DMS114 treated with DMSO at 0.1 percent for 48 hours (cell line): ENCODE measurements around the gene MEF2A.
A peak's percentile ranks its signal among the peaks of the same experiment; 100 is the strongest.
"Not testable (repeated sequence)": the region's sequence is repeated elsewhere in the genome, so short reads cannot be mapped to it uniquely, and the experiment has no call there.

Experiments used
- DNase-seq: peaks from one replicate; lab custom pipeline; 2025; ENCODE audit not compliant: unreplicated experiment; lab: John Stamatoyannopoulos, UW

MEF2A gene

DNA sequence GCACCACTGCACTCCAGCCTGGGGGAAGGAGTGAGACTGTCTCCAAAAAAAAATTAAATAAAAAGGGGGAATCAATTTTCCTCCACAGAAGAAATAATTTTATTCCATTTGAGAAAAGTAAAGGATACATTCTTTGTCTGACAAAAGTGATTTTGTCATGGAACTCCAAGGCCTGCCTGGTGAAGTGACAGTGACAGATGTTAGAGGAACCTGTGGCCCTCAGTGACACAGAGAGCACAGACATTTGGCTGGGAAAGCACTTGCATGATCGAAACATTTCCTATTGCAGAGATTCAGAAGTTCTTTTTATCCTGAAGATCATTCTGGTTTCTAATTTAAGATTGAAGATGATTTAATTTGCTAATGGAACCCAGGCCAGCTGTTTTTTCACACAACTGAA is 161.5 kb downstream of the MEF2A start:
- DNase-seq, result no peak

- DNase-seq, result no peak
Measured at GRCh38 chr15:99727733-99728132, 161.9 kb downstream of the MEF2A start.

DNA sequence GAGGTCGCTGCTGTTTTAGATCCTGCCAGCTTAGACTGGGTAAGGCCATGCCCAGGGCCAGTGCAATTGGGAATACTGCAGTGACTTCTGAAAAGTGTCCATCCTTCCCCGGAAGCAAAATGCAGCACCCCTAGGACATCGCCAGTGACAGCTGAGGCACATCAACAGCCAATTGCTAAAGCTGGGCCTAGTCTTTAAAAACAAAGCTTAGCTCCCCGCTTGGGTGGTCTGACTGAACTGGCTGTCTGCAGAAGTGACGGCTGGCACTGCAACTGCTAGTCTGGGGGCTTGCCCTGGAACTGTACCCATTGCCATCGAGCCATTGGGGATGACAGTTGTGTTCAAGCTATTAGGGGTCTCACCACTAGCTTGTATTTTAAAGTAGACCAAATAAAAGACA is 163.1 kb downstream of the MEF2A start:
- DNase-seq, result no peak

GRCh38 chr15:99729327-99729726 is 163.5 kb downstream of the MEF2A start:
- DNase-seq, result no peak

DNA sequence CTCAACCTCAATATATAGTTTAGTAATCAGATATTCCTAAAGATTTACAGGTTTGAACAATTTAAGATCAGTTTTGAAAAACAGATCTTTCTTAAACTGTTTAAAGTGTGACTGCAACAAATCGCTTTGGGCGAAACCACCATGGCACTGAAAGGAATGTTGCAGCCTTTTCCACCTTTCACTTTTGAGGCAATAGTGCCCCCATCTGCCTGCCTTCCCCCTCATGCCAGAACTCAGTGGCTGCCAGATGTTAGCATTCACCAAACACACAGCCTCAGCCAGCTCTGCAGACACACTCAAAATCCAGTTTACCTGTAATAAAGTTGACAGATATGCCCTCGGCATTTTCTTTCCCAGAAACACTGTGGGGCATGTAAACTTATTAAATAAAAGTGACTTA is 164.1 kb downstream of the MEF2A start:
- peak; percentile 16 for DNase-seq

DNA sequence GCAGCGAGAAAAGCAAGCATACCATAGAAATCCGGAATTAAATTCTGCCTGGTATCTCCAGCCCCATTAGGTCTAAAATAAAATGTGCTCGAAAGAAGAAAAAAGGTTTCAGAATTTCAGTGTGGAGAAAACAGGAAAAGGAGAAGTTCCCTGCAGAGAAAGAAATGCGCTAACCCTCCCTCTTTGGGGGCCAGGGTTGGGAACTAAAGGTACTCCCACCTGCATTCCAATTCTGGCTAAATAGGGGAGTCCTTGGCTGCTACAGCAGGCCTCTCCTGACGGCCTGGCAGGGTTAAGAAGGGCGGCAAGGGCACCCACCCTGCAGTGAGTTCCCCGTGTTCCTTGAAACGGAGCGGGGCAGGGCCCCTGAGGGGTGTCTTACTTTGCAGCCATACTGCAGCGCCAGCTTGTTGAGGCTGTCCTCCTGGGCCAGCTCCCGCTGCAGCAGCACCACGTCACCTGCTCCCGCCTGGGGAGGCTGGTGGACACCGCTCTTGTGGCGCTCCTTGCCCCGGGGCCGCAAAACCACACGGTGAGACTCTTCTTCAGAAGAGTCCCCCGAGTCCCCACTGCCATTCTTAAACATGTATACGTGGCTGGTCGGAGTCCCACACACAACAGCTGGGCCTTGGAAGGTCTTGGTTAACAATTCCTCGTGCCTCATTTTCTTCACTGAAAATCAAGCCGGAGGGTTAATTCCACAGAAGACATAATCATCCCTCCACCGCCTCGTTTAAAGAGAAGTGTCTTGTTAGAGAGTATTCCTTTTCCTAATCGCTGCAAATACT is 165.7 kb downstream of the MEF2A start:
- no peak for DNase-seq

DNA sequence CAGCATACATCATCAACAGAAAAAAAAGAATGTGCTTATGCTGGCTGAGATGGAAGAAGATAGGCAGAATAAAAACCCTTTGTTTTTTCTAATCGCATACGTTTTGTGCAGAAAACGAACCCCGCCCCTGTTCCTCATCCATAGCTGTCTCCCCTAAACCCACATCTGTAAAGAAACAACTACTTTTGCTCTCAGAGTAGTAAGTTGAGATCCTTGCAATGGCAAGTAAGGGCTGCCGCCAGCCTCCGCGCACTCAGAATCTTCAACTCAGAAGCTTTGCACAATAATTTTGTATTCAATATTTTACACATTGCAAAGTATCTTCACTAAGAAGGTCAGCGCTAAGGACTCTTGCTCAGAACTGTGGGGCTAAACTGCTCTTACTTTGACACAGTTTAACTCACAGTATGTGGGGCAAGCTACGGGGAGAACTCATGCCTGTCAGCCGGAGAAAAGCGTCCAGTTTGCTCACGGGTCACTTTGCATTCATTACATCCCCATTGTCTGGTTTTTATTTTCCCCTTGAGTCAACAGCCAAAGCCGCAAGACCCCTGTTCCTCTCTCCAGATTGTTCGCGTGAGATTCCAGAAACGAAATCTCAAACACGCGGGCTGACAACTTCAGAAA is 166.5 kb downstream of the MEF2A start:
- no peak for DNase-seq

- DNase-seq, result no peak
Measured at GRCh38 chr15:99732751-99733267, 167.0 kb downstream of the MEF2A start.

DNA sequence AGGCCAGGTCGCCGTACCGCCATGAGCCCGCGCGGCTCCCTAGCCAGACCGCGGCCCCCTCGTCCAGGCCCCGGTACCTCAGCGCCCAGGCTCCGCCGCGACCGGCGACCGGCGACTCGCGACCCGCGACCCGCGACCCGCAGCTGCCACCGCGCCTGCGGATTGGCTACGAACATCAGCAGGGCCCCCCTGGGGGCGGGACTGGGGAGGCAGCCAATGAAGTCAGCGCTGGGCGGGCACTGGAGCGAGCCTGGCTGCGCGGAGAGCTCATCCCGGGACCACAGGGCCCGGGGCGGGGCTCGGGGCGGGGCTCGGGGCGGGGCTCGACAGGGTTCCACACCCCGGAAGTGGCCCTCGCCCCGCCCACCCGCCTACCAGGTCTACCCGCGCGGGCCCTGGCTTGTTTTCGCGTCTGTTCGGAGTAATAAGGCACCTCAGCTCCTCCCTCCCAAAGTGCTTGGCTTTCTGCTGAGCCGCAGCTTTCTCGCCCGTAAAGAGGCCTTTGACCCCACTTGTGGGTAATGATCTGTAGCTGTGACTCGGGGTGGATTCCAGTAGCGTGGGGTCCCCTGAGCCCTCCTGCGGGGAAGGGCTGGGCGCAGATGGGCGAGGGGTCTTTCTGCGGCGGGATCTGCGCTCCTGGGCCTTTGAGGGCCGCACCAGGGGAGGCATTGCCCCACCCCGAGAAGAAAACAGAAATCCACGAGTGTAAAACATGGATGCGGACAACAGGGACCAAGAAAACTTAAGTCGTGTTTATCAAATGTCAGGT is 167.7 kb downstream of the MEF2A start, which contains the start of gene LYSMD4:
Gene LYSMD4 (minus strand): TSS at position 170 of the 772 bp plus-strand sequence. CDS start 1,438 bp downstream, outside the sequence.
- DNase-seq, result peak; percentile 95

GRCh38 chr15:99734040-99734291 is 168.2 kb downstream of the MEF2A start:
- not testable (repeated sequence) for DNase-seq

DNA sequence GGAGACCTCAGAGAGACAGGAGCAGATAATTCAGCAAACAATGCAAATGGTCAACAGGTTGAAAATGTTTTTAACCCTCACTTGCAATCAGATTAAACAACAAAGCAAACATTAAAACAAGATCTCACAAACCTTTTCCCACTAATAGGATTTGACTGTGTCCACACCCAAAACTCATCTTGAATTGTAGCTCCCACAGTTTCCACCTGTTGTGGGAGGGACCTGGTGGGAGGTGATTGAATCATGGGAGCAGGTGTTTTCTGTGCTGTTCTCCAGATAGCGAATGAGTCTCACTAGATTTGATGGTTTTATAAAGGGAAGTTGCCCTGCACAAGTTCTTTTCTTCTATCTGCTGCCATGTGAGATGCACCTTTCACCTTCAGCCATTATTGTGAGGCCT is 168.8 kb downstream of the MEF2A start:
- no peak for DNase-seq

DNA sequence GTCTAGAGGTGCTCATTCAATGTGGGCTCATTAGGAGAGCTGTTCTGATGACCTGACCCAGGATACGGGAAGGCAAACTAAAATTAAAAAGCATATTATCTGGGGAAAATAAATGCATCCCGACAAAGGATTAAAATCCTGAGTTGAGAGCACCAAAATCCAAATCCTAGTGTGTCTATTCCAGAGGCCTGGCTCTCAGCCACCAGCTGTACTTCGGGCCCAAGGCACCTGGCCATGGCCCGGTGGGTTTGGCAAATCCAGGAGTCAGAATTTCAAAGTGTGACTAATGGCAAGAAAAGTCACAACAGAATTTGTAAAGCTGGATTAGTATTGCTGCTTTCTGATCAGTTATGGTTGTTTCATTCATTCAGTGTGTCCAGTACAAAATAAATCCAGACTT is 170.1 kb downstream of the MEF2A start:
- DNase-seq, result no peak

DNA sequence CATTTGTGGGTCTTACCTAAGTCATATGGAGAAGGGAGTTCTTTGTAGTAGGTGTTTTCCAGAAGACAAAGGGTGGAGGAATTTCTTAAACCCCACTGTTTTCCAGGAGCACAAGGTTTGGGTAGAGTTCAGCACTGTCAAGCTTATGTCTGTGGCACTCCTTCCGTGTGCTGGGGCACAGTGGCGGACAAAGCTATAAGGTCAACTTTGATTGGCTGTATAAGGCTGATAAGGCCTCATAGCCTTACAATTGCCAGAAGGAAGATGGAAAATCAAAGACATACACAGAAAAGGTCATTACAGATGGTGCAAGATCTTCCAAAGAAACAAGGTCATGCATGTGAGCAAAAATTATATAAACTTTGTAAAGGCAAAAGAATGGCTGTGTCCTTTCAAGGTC is 170.9 kb downstream of the MEF2A start:
- DNase-seq, result no peak

DNA sequence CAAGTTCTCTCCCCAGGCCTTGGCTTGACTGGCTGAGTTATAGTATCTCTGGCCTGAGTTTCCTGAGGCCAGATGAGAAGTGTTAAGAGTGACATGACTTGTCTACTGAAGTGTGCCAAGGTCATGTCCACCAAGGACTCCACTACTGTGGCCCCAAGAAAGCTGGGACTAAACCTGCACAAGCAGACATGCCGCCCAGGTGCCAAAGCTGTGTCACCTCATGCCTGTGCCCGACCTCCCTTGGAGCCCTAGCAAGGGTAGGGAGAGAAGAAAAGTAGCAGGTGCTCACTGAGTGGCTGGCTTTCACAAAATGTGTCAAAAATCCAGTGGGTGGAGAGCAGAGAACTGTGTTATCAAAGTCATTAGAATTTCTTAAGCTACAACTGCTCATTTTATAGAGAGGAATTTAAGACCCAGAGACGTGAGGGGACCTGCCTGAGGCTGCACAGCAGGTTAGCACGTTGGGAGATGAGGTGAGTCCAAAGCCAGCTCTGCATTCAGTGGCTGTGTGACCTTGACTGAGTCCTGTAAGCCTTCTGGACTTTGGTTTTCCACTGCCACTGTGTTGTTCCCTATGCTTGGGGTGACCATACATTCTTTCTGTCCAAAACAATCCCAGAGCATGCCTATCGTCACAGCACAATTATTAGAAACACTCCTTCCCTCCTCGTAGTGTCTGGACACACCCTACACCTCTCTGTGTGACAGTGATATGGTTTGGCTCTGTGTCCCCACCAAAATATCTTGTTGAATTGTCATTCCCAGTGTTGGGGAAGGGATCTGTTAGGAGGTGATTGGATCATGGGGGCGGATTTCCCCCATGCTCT is 172.4 kb downstream of the MEF2A start:
- no peak for DNase-seq

DNA sequence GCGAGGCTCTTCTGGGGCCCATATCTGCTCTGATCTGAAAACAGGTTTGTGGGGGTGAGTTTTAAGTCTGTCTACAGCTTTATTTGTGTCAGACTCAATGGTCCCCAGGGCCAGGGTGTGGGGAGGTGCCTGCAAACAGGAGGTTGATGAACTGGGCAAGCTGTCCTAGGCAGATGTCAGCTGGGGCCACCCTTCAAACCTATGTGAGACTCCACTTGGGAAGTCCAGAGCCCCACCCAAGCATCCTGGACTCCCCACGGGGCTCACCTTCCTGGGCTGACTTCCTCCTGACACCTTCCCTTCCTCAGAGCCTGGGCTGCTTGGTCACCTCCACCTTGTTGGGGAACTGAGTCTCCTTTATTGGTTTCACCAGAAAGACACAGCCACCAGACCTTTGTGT is 176.1 kb downstream of the MEF2A start:
- DNase-seq, result no peak

GRCh38 chr15:99744142-99744541 is 178.4 kb downstream of the MEF2A start:
- DNase-seq, result no peak

- no peak for DNase-seq
Measured at GRCh38 chr15:99745370-99746086, 179.7 kb downstream of the MEF2A start.

GRCh38 chr15:99749386-99749785 is 183.6 kb downstream of the MEF2A start:
- no peak for DNase-seq

DNA sequence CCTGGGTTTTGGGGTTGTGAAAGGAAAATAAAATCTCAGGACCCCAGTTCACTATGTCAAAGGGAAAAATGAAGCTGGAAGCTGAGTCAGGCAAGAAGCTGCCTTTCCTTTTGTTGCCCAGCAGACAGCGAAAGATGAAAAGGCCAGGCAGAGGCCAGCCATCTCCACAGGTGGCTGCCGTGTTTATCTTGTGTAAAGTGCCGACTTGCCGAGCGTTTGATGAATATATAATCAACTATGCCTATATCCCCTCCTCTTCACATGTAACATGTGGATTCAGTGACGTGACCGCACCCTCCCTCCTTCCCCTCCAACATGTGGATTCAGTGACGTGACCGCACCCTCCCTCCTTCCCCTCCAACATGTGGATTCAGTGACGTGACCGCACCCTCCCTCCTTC is 184.5 kb downstream of the MEF2A start:
- not testable (repeated sequence) for DNase-seq

DNA sequence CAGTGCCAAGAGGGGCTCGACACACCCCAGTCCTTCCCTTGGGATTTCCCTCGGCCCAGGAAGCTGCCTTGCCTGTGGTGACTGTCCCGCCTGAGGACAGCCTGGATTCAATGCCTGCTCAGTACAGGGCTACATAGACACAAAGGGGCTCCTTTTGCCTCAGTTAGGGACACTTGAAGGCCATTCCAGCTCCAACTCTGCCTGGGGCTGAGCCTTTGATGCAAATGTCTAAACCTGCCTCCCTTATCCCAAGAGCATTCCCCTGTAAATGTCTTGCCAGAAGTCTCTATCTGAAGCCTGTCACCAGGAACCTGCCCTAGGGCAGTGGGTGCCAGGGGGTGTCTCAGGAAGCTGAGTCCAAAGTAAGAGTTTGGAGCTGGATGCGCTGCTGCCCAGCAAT is 186.8 kb downstream of the MEF2A start:
- no peak for DNase-seq
